DMS 273 (cell line): ENCODE measurements around the gene IL32.
A peak's percentile ranks its signal among the peaks of the same experiment; 100 is the strongest.

Experiments
- DNase-seq: peaks from one replicate; lab custom pipeline; 2025; ENCODE audit not compliant: unreplicated experiment; lab: John Stamatoyannopoulos, UW

IL32 gene

DNA sequence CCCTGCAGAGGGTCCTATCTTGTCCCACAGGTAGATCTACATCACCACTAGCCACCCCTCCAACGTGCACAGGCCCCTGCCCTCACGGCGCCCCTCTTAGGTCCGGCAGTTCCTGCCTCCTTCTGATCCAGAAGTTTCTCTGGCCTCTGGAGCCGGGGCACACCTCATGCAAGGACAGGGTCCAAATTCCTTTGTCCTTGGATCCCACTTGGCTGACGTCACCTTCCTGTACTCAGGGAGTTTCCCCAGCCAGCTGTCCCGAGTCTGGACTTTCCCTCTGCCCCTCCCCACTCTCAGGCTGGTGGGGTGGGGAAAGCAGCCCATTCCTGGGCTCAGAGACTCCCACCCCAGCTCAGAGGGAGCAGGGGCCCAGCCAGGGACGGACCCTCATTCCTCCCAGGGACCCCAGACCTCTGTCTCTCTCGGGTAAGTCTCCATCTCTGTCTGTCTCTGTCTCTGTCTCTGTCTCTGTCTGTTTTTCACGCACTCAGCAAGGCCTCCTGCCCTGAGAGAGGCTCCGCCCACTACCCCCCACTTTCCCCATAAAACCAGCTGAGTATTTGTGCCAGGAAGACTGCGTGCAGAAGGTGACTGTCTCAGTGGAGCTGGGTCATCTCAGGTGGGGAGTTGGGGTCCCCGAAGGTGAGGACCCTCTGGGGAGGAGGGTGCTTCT, at the start of gene IL32:
TSS of gene IL32 (plus strand) at position 572 of the 673 bp plus-strand sequence. CDS start 172 bp downstream, outside the sequence.
- DNase-seq: peak; percentile 62

DNA sequence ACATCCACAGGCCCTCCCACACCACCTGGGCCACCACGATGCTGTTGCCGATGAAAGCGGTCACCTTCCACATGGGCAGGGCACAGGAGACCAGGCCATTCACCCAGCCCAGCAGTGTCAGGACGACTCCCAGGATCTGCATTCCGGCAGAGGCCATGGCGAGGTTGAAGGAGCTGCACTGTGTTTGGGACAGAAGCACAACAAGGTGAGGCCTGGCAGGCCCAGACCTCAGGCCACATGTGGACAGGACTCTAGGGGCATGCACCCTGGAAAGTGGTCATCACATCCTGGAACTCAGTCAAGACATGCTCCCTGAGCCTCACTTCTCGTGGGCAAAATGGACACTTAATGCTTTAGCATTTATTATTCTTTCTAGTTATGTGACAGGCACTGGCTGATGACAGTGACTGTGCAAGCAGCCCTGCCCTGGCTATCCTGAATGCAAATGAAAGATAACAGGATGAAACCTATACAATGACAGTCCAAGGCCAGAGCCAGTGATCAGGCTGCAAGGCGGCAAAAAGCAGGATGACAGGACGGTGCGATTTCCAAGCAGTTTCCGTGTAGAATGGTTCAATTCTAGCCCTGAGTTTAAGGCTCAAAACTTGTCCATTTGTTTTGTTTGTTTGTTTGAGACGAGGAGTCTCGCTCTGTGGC, 49.4 kb upstream of the IL32 start:
- no peak for DNase-seq

DNA sequence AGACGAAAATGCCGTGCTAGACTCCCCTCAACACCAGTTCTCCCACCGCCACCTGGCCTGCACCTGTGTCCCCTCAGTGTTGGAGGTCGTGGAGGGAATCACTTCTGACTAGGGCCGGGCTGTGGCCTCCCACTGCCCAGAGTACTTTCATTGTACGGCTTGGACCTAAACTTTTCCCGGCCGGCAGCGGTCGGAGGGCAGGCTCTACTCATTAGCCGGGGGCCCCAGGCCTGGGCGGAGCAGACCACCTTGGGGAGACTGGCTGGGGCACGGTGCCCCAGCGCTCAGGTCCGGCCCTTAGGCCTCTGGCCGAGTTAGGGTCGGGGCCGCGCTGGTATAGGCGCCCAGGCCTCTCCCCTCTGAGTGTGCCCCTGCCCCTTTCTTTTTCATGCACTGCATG, 48.1 kb upstream of the IL32 start:
- no peak for DNase-seq

DNA sequence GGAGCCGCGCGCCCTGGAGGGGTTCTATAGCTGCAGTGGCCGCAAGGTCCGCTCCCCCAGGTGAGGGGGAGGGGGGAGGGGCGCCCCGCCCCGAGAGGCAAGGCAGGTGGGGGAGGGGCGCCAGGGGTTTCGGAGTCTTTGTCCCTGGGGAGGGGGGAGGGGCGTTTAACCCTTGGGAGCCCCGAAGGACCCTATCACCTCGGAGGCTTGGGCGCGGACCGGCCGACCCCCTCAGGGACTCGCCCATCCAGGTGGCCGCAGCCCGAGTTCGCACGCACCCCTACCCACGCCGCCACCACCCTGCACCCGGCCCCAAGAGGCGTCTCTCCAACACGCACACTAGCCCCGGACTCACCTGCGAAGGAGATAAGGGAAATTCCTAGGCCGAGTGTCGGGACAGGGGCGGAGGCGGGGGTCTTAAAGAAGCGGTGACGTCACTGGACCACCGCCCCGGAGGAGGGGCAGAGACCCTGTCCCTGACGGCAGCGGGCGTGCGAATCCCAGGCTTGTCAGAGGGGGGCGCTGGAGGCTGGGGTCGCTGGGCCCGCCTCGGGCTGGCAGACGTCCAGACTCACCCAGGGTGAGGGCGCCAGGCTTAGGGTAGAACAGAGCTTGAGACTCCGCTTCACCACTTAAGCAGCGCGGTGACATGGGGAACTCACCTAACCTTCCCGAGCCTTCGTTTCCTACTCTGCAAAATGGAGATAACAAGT, 47.5 kb upstream of the IL32 start, which contains the start of gene CLDN6:
TSS of gene CLDN6 (minus strand) at position 390 of the 713 bp plus-strand sequence. CDS start 2,162 bp downstream, outside the sequence.
- peak; percentile 60 for DNase-seq

- no peak for DNase-seq
These were observed 45.7 kb upstream of the IL32 start for GRCh38 chr16:3019594-3020246.

DNA sequence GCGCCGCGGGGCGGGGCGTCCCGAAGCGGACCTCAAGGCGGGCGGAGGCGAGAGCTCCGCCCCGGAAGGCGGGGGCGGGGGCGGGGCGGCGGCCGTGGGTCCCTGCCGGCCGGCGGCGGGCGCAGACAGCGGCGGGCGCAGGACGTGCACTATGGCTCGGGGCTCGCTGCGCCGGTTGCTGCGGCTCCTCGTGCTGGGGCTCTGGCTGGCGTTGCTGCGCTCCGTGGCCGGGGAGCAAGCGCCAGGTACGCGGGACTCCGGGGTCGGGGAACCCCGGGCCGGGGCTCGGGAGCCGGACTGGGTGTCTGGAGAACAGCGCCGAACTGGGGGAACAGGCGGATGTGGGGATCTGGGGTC, 45.2 kb upstream of the IL32 start, which contains the start of gene TNFRSF12A:
TSS of gene TNFRSF12A (plus strand) at position 122 of the 357 bp plus-strand sequence. CDS start at position 152, 30 bp downstream.
- peak; percentile 94 for DNase-seq

GRCh38 chr16:3020604-3021448, 44.6 kb upstream of the IL32 start:
- peak; percentile 78 for DNase-seq

GRCh38 chr16:3021449-3022207, 43.8 kb upstream of the IL32 start:
- peak; percentile 93 for DNase-seq

GRCh38 chr16:3022208-3022683, 43.2 kb upstream of the IL32 start:
- peak; percentile 90 for DNase-seq

DNA sequence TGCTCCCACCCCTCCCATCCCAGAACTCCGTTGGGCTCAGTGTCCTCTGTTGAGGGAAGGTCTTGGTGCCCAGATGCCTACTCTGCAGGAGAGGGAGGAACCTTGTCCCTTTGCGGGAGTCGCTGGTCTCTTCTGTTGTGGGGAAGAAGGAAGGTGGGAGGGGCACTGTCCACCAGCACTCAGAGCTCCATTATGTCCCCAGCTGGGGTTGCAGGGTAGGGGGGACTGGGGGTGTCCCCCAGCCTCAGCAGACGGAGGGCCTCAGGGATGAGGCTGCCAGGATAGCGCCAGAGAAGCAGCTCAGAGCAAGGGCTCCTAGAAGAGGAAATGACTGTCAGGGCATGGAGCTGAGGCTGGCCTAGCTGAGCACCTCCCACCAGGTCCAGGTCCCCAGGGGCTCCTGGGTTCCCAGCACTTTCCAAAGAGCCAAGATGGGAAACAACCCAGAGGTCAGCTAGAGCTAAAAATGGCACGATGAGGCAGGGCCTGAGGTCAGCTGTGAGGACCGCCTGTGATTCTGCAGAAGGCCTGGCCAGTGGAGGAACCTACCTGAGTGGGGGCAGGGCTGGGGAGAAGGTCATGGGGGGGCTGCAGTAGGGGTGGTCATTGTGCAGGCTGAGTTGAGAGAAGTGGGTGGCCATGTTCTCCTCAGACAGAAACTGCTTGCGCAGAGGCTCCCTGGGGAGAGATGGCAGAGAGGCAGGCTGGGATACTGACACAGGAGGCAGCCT, 42.6 kb upstream of the IL32 start:
- no peak for DNase-seq

- peak; percentile 78 for DNase-seq
These were observed 42.1 kb upstream of the IL32 start for GRCh38 chr16:3023415-3023668.

GRCh38 chr16:3023669-3024478, 41.6 kb upstream of the IL32 start, which contains the start of the genes HCFC1R1 and THOC6:
Gene HCFC1R1 (minus strand): TSS chr16:3023942. CDS start chr16:3023941, 1 bp downstream.
Gene THOC6 (plus strand): TSS chr16:3024035. CDS start chr16:3024327, 292 bp downstream.
- DNase-seq: peak; percentile 99

DNA sequence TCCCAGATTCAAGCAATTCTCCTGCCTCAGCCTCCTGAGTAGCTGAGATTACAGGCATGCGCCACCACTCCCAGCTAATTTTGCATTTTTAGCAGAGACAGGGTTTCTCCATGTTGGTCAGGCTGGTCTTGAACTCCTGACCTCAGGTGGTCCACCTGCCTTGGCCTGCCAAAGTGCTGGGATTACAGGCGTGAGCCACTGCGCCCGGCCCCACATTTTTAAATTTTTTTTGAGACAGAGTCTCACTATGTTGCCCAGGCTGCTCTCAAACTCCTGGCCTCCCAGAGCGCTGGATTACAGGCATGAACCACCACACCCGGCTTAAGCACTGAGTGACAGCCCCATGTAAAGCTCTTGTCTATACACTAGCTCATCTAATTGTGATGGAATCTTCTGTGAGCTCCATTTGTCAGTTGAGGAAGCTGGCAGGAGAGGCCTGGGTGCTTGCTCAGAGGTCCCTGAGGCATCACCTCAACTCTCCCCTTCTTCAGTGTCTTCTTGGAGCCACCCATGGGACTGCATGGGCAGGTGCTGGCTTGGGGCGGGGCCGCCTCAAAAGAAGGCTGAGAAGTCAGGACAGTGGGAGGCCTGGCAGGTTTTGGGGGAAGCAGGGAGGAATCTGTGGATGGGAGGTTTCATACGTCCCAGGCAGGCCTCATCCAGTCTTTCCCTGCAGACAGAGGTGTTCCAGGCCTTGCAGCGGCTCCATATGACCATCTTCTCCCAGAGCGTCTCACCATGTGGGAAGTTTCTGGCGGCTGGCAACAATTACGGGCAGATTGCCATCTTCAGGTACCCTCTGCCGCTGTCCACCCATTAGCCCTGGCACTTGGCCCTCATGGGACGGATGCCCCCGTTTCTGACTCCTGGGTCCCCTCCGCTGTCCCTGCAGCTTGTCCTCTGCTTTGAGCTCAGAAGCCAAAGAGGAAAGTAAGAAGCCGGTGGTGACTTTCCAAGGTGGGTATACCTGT, 40.1 kb upstream of the IL32 start:
- DNase-seq: no peak

DNA sequence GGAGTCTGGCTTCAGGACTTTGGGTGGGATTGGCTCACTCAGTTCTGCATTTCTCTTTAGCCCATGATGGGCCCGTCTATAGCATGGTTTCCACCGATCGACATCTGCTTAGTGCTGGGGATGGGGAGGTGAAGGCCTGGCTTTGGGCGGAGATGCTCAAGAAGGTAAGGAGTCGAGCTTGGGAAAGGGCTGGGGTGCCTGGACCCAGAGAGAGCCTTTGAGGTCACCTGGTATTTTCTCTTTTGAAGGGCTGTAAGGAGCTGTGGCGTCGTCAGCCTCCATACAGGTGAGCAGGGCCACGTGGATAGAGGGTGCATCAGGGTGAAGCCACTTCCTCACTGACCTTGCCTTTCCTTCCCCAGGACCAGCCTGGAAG, 39.4 kb upstream of the IL32 start:
- DNase-seq: no peak

GRCh38 chr16:3026609-3027488, 38.6 kb upstream of the IL32 start:
- DNase-seq: no peak

DNA sequence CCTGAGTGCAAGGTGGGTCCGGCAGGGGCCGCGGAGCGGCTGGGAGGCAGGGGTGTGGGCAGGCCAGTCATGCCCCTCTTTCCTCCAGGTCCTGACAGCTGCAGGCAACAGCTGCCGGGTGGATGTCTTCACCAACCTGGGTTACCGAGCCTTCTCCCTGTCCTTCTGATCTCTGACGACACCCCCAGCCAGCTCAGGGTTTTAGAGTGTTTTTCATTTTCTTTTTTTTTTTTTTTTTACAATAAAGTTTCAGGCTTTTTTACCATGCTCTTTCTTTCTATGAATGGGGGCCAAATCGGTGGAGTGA, 38.0 kb upstream of the IL32 start:
- no peak for DNase-seq
